Cerebellar nuclear complex (tissue), 1 donor: ENCODE results near the gene FAF1.

Experiments used
- DNase-seq, 2 experiments: peaks; one replicate each; lab custom pipeline; 2025; lab: John Stamatoyannopoulos, UW

The FAF1 gene

GRCh38 chr1:50700621-50701020, 259.4 kb downstream of the FAF1 start:
- DNase-seq: no peak

GRCh38 chr1:50700214-50700613, 259.9 kb downstream of the FAF1 start:
- no peak for DNase-seq

- no peak for DNase-seq
Observed at GRCh38 chr1:50699795-50700194, 260.3 kb downstream of the FAF1 start.

- DNase-seq: no peak
Observed at GRCh38 chr1:50697440-50698421, 262.3 kb downstream of the FAF1 start.

GRCh38 chr1:50693829-50694228, 266.2 kb downstream of the FAF1 start:
- DNase-seq: no peak

GRCh38 chr1:50684185-50684584, 275.9 kb downstream of the FAF1 start:
- no peak for DNase-seq

- DNase-seq: no peak
Observed at GRCh38 chr1:50681931-50682330, 278.1 kb downstream of the FAF1 start.

- no peak for DNase-seq
Observed at GRCh38 chr1:50667710-50668356, 292.2 kb downstream of the FAF1 start.

- no peak for DNase-seq
Observed at GRCh38 chr1:50667272-50667671, 292.8 kb downstream of the FAF1 start.

GRCh38 chr1:50666849-50667248, 293.2 kb downstream of the FAF1 start:
- DNase-seq: no peak

- no peak for DNase-seq
Observed at GRCh38 chr1:50665413-50665812, 294.7 kb downstream of the FAF1 start.

GRCh38 chr1:50661626-50662025, 298.4 kb downstream of the FAF1 start:
- DNase-seq: no peak

- no peak for DNase-seq
Observed at GRCh38 chr1:50659107-50659662, 300.9 kb downstream of the FAF1 start.

- no peak for DNase-seq
Observed at GRCh38 chr1:50658459-50659076, 301.5 kb downstream of the FAF1 start.

GRCh38 chr1:50656931-50657330, 303.1 kb downstream of the FAF1 start:
- no peak for DNase-seq

GRCh38 chr1:50651476-50652263, 308.4 kb downstream of the FAF1 start:
- no peak for DNase-seq

- DNase-seq: no peak
Observed at GRCh38 chr1:50646526-50646925, 313.5 kb downstream of the FAF1 start.

- no peak for DNase-seq
Observed at GRCh38 chr1:50645139-50645538, 314.9 kb downstream of the FAF1 start.

- no peak for DNase-seq
Observed at GRCh38 chr1:50644447-50645105, 315.5 kb downstream of the FAF1 start.

- no peak for DNase-seq
Observed at GRCh38 chr1:50637460-50637859, 322.6 kb downstream of the FAF1 start.

GRCh38 chr1:50634251-50634650, 325.8 kb downstream of the FAF1 start:
- no peak for DNase-seq
